GM06990 (cell line): ENCODE measurements around the gene DISC1.

ENCODE experiments used
- DNase-seq: peaks from one replicate; pipeline ENCODE4 v3.0.0-alpha.2; 2011; ENCODE audit not compliant: insufficient read length; ENCODE audit errors: extremely low read depth
- H3K27me3 ChIP-seq: replicated peaks from 2 replicates; pipeline ENCODE4 v1.6.0; 2011; ENCODE audit warnings: low read length; ENCODE audit not compliant: control insufficient read depth, insufficient read depth
- H3K36me3 ChIP-seq: 2 replicates; pipeline ENCODE4 v1.5.1; 2011; ENCODE audit warnings: low read length; ENCODE audit not compliant: control insufficient read depth, insufficient read depth
- H3K4me3 ChIP-seq: replicated peaks from 2 replicates; pipeline ENCODE4 v1.5.1; 2011; ENCODE audit warnings: low read depth, mild to moderate bottlenecking, control low read depth, low read length
- CTCF ChIP-seq: IDR thresholded peaks from 2 replicates; pipeline ENCODE4 v1.5.1; 2011; ENCODE audit warnings: low read length, control low read depth, mild to moderate bottlenecking, inconsistent platforms; ENCODE audit not compliant: insufficient read depth, poor library complexity, severe bottlenecking

The DISC1 gene

GRCh38 chr1:231934797-231935196 lies 308.2 kb downstream of the DISC1 start:
- Histone ChIP-seq H3K27me3 (no peaks in the 10 kb centered on the region; the same call in none of the 2 replicates), H3K4me3 (no peak overlapping the region), H3K36me3 (no peaks in the 10 kb centered on the region)
- no peak for DNase-seq
- no peak for TF ChIP-seq CTCF

GRCh38 chr1:231935856-231936255 lies 309.3 kb downstream of the DISC1 start:
- Histone ChIP-seq H3K36me3 (no peaks in the 10 kb centered on the region), H3K27me3 (no peaks in the 10 kb centered on the region; the same call in none of the 2 replicates), H3K4me3 (no peak overlapping the region)
- DNase-seq = no peak
- TF ChIP-seq CTCF = no peak

- Histone ChIP-seq H3K27me3 (no peaks in the 10 kb centered on the region; the same call in none of the 2 replicates), H3K36me3 (no peaks in the 10 kb centered on the region), H3K4me3 (no peak overlapping the region)
- TF ChIP-seq CTCF = no peak
- DNase-seq = no peak
Measured at GRCh38 chr1:231936983-231937775, 310.6 kb downstream of the DISC1 start.

- Histone ChIP-seq H3K36me3 (no peaks in the 10 kb centered on the region), H3K27me3 (no peaks in the 10 kb centered on the region; the same call in none of the 2 replicates), H3K4me3 (no peak overlapping the region)
- no peak for TF ChIP-seq CTCF
- DNase-seq = no peak
Measured at GRCh38 chr1:231938211-231938610, 311.6 kb downstream of the DISC1 start.

GRCh38 chr1:231938711-231939110 lies 312.1 kb downstream of the DISC1 start:
- DNase-seq = no peak
- no peak for TF ChIP-seq CTCF
- no peaks in the 10 kb centered on the region for H3K36me3 ChIP-seq
- H3K27me3 ChIP-seq = no peaks in the 10 kb centered on the region; the same call in none of the 2 replicates
- no peak overlapping the region for H3K4me3 ChIP-seq
